RKO (cell line): Measurements from ENCODE around the gene TRNT1.

Experiments used
- DNase-seq: peaks from one replicate; pipeline ENCODE4 v3.0.0-alpha.2; 2016; ENCODE audit warnings: low spot score

TRNT1 gene

GRCh38 chr3:3178498-3179328 is 52.0 kb downstream of the TRNT1 start:
- DNase-seq: no peak

DNA sequence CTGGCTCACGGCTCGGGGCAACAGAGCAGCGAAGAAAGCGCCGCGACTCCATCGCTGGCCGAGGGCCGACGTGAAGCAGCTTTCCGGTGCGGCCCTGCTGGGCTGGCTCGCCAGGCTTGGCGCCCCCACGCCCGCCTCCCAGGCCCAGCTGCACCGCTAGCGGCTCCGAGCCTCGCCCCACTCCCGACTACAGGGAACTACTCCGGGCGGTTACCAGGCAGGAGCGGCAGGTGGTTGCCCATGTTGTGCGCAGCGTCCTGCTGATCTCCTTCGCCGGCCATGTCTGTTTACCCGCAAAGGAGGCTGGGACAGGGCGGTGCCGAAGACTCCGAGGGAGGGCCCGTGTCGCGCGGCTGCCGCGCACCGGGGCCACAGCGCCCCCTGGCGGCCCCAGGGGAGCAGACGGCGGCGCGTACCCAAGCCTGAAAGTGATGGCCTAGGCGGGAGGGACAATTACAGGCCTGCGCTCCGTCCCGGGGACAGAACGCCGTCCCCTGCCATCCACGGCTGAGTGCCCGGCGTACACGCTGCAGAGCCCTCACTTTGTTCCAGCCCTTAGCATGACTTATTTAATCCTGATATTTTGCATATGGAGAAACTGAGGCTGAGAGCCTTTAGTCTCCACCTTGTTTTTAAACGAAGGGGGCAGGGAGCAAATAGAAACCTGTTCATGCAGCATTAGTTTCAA is 52.8 kb downstream of the TRNT1 start, which contains the start of gene CRBN:
TSS of gene CRBN (minus strand) at position 285 of the 688 bp plus-strand sequence. CDS start at position 281, 4 bp downstream.
- peak; percentile 85 for DNase-seq

- DNase-seq: no peak
Measured at GRCh38 chr3:3180456-3180855, 53.7 kb downstream of the TRNT1 start.

- DNase-seq: no peak
Measured at GRCh38 chr3:3184876-3185275, 58.1 kb downstream of the TRNT1 start.

DNA sequence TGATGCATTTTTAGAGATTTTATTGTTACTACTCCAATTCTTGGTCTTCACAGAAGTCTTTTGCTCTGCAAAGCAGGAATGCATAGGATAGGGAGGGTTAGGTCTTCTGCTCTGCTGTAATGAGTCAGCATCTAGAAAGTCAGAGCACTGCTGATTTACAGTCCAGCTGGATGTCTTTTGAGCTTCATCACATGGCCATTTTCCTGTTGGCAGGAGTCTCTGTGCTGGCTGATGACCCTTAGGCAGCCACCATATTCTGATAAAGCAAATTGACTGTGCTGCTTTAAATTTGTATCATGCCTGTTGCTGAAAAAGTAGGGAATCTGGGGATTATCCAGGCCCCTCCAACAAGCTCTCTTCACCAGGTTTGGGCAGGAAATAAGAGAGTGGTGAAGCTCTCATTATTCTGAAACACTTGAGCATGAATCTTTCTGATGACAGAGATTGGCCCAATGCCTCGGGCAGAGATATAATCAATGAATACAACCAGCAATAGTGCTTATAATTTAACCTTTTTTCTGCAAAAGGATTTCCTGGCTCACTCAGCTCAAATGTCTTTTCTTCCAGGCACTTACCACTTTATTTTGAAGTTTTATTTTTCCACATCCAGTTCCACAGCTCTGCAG is 62.5 kb downstream of the TRNT1 start:
- peak; percentile 5 for DNase-seq

DNA sequence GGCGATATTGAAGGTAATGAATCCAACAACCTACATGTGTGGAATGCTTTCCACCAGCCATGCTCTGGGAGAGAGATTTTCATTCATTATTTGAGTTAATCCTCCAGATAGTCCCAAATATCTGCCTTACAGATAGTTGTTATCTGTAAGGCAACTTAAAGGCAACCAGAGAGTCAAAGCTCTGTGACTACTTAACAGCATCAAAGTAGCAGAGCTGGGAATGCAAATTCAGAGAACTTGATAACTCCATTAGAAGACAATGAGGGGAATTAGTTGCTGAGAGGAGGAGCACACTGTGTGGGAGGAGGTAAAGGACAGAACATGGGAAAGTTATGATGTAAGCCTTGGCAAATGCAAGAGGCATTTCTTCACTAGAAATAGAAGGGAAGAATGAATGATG is 63.2 kb downstream of the TRNT1 start:
- DNase-seq: no peak

GRCh38 chr3:3191675-3192285 is 65.0 kb downstream of the TRNT1 start:
- DNase-seq: no peak

- DNase-seq: no peak
Measured at GRCh38 chr3:3192286-3192675, 65.5 kb downstream of the TRNT1 start.

GRCh38 chr3:3194861-3195260 is 68.1 kb downstream of the TRNT1 start:
- DNase-seq: no peak

DNA sequence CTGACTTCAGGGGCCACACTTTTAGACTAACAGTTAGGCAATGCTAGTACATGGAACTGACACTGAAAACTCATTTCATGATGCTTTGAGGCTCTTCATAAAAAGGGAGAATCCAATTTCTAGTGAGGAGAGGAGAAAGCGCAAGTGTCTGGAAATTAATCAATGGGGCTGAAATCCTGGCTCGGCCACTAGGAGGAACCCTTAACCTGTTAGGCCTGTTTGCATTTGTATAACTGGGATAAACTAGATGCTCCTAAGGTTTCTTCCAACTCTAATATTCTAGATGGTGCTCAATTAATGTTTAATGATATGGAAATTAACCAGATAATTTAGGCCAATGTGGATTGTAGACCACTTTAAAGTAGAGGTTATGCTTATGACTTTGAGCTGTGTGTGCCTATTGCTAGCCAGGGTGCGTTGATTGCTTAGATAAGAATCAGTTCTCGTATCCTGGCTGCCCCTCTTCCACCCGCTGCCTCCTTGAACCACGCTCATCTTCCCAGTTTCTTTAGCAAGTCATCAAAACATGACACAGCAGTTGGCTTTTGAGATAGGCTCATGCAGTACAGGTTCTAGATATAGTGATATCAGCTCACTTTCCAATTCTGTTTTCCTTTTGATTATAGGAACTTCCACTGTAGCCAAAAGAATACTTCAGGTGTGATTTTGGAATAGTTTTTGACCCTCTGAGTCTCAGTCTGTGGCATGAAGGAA is 69.6 kb downstream of the TRNT1 start:
- DNase-seq: peak; percentile 45
